ENCODE results near the gene ANKRD39.
A peak's percentile ranks its signal among the peaks of the same experiment; 100 is the strongest.
"Not testable (repeated sequence)": the region's sequence is repeated elsewhere in the genome, so short reads cannot be mapped to it uniquely, and the experiment has no call there.

ANKRD39 gene

DNA sequence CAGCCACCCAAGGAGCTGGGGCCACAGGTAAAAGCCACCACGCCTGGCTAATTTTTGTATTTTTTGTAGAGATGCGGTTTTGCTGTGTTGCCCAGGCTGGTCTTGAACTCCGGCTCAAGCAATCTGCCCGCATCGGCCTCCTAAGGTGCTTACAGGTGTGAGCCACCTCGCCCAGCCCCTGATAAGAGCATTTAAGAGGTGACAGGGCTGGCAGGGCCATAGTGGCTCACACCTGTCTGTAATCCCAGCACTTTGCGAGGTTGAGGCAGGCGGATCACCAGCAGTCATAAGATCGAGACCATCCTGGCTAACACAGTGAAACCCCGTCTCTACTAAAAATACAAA, 50.7 kb downstream of the ANKRD39 start:
- no peak for DNase-seq

DNA sequence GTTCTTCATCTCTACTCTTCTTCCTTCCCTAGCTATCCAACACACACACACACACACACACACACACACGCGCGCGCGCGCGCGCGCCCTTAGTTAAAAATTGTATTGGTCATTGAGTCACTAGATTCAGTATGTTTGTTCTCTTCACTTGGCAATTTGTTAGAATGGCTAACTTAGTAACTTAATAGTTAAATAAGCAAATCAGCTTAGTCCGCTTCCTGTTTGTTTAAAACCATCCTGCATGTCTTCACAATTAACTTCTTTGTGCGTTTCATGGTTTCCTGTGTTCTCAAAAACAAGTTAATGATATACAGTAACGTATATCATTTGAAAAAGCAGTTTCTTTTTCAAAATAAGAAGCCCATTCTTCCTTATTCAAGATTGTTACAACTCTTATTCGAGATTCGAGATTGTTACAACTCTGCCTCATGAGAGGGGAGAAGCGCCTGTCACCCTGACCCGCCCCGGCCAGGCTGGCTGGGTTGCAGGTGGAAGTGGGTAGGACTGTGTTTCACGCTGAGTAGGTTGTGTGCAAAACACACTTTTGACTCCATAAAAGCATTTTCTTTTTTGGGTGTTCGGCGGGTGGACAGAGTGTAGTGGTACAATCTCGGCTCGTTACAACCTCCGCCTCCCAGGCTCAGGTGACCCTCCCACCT, 51.2 kb downstream of the ANKRD39 start:
- DNase-seq = no peak

DNA sequence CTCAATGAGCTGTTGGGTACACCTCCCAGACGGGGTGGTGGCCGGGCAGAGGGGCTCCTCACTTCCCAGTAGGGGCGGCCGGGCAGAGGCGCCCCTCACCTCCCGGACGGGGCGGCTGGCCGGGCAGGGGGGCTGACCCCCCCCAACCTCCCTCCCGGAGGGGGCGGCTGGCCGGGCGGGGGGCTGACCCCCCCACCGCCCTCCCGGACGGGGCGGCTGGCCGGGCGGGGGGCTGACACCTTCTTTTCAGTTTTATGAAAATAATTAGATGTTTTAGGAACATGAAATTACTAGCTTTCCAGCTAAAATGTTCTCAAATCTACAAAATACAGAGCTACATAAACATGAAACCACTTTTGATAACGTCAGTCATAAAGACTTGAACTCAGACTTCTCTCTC, 51.9 kb downstream of the ANKRD39 start:
- DNase-seq = not testable (repeated sequence)

DNA sequence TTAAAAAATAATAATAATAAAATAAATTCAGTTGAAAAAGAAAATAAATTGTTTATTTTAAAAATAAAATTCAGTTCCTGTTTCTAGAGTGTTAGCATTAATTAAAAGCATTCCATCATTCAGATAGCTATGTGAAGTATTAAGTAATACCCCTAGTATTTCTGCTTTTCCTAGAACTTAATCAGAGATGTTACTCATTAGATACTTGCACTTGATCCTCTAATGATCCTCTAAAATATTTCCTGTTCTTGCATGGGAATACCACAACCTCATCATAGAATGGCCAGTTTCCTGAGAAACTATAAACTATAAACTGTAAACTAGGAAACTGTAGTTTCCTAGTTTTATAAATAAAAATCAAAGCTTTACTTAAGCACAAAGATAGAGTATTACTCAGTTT, 52.8 kb downstream of the ANKRD39 start:
- no peak for DNase-seq

DNA sequence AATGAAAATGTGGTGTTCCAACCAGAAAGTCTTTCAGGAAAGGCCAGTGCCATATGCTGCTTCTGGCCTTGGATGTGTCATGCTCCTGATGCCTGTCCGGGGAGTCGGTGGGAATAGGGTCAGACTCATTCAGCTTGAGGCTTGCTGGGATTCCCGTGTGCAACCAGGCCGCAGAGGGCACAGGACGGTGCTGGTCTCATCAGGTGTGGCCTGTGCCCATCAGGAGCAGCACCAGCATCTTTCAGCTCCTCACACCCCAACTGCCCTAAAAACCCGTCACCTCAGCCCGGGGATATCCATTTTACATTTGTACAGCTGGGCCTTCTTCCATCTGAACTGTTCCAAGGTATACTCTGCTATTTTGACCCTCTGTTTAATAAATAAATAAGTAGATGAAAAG, 55.1 kb downstream of the ANKRD39 start:
- no peak for DNase-seq

DNA sequence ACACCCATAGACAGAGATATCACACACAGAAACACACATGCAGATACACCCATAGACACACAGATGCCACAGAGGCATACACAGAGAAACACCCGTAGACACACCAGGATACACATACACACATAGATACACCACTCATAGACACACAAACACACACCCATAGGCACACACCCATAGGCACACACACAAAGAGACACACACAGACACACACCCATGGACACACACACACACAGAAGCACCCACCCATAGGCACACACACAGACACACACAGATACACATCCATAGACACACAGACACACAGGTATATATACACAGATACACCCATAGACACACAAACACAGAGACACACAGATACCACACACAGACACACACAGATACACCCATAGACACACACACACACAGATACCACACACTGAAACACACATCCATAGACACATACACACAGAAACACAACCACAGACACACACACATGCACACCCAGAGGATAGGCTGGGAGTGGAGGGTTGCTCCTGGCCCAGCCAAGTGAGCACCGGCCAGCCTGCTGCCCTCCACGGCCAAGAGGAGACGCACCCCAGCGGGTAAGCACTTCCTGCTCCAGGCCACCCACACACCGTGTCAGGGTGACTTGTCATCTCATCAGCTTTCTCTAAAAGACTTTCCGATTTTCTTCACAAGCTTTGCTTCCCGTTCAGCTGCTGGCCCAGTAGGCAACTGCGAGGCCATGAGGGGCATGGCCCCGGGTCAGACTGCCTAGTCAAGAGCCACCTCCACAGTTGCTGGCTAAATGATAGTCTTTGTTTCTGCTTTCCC, 55.8 kb downstream of the ANKRD39 start:
- no peak for DNase-seq

DNA sequence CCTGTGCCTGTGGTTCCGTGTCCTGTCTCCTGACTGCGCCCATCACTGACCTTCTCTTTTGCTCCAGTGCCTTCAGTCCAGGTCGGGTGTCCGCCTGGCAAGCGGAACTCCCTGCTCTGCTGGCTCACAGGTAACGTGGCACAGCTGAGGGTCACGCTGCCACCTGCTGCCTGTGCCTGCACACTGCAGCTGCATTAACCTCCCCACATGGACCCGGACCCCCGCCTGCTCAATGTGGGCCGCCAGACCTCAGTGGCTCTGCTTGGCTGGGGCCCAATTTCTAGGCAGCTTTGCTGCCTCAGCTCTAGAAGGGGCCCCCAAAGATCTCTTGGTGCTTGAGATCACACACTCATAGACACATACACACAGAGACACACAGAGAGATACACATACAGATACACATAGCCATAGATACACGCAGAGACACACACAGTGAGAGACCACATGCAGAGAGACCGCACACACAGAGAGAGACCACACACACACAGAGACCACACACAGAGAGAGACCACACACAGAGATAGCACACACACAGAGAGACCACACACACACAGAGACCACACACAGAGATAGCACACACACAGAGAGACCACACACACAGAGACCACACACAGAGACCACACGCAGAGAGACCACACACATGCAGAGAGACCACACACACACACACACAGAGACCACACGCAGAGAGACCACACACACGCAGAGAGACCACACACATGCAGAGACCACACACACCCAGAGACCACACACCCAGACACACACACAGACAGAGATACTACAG, 56.6 kb downstream of the ANKRD39 start:
- DNase-seq = peak; percentile 61

DNA sequence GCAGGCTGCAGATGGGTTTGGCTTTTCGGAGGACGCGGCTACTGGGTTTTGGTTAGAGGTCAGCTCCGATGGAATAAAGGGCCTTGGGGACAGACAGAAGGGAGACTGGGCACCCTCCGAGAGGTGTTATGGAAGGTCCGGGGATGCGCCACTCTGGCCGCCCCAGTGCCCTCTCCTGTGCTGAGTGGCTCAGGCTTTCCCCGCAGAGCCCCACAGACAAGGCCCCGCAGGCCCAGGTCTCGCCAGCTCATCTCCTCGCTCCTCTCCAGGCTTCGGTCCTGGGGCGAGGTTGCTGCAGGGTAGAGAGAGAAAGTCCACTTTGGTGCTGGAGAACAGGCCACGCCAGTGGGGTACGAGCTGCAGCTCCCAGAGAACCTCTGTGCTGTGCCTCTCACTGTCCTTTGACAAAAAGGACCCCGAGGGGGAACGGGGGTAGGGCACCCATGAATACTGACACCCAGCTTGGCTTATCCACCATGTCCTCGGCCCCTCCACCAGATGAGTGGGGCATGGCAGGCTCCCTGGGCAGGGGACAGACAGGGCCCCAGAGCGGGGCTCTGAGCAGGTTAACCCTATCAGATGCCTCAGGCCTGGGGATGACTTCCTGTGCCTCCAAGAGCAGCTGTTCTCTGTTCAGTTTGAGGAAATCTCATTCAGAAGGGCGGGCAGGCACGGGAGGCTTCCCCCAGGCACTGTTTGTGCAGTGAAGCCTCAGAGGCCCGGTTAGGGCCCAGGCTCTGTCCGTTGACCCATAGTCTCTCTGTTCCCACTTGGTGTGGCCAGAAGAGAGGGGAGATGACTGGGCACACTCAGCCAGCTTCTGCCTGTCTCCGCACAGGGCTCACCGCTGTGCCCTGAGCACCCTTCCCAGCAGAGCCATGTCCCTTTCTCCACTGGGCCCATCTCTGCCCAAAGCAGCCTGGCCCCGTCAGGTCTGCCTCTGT, 57.5 kb downstream of the ANKRD39 start:
- no peak for DNase-seq

DNA sequence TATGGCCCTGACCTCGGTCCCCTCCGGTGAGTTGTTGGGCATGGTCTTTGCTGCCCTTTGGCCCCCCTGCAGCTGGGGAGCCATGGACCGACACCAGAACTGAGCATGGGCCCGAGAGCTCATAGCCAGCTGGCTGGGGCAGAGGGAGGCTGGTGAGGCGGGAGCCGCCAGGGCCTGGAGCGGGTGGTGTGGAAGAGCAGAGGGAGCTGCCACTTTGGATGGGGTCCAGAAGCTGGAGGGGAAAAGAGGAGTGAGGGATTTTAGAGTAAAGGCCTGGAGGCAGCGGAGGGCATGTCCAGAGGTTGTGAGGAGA, 58.2 kb downstream of the ANKRD39 start:
- no peak for DNase-seq

DNA sequence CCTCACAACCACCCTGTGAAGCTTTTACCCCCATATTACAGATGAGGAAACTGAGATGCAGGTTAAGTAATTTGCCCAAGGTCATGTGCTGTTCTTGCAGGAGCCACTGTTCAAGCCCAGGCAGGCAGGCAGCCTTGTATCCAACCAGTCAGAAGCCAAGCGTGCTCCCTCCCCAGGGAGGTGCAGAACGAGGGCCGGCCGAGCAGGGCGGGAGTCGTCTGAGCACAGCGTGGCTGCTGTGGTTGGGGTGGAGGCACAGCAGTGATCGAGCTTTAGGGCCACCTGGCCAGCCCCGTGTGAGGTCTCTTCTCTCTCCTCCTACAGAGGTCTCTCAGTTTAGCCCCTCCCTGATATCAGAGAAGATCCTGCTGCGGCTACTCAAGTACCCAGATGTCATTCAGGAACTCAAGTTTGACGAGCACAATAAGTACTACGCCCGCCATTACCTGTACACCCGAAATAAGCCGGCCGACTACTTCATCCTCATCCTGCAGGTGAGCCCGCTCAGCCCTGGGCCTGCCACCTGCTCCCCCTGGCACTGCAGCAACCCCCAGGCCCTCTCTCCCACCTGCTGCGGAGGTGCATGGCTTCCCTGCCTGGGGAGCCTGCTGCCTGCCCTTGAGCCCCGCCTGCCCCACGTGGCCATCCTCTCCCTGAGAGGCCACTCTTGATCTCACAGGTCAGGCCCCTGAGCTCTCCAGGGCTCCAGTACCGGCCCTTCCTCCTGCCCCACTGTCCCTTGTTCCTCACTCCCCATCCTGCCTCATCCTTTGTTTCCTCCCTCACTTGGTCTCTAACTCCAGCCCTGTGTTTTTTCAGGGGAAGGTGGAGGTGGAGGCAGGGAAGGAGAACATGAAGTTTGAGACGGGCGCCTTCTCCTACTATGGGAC, 58.8 kb downstream of the ANKRD39 start:
- no peak for DNase-seq

All from NCI-H345 (cell line).